Inferior parietal cortex (tissue), 1 donor: ENCODE results near the gene KDM5B.
A peak's percentile ranks its signal among the peaks of the same experiment; 100 is the strongest.
"Not testable (repeated sequence)": the region's sequence is repeated elsewhere in the genome, so short reads cannot be mapped to it uniquely, and the experiment has no call there.

Experiments used
- DNase-seq: peaks from one replicate; pipeline ENCODE4 v3.0.0-alpha.2; 2016; ENCODE audit errors: extremely low spot score

Gene KDM5B

GRCh38 chr1:202812176-202813026 lies 4.2 kb upstream of the KDM5B start:
- no peak for DNase-seq

- DNase-seq = no peak
Measured at GRCh38 chr1:202811296-202812175, 3.3 kb upstream of the KDM5B start.

- peak; percentile 94 for DNase-seq
Measured at GRCh38 chr1:202810615-202811295, 2.5 kb upstream of the KDM5B start, which contains the start of gene PCAT6. Gene PCAT6, plus strand, starts transcription at chr1:202810954.

GRCh38 chr1:202810193-202810614 lies 2.0 kb upstream of the KDM5B start:
- DNase-seq = no peak

GRCh38 chr1:202809597-202810159 lies 1.5 kb upstream of the KDM5B start:
- DNase-seq = no peak

GRCh38 chr1:202807451-202807925 lies 733 bp downstream of the KDM5B start:
- no peak for DNase-seq

- peak; percentile 17 for DNase-seq
Measured at GRCh38 chr1:202806845-202807450, 1.3 kb downstream of the KDM5B start.

- peak; percentile 10 for DNase-seq
Measured at GRCh38 chr1:202805886-202806844, 2.1 kb downstream of the KDM5B start.

GRCh38 chr1:202804126-202804525 lies 4.1 kb downstream of the KDM5B start:
- no peak for DNase-seq

GRCh38 chr1:202802998-202803932 lies 5.0 kb downstream of the KDM5B start:
- DNase-seq = no peak

GRCh38 chr1:202802034-202802433 lies 6.2 kb downstream of the KDM5B start:
- DNase-seq = no peak

- no peak for DNase-seq
Measured at GRCh38 chr1:202801175-202801574, 7.0 kb downstream of the KDM5B start.

GRCh38 chr1:202800742-202801141 lies 7.5 kb downstream of the KDM5B start:
- DNase-seq = no peak

GRCh38 chr1:202798792-202799331 lies 9.4 kb downstream of the KDM5B start:
- DNase-seq = no peak

GRCh38 chr1:202798260-202798659 lies 10.0 kb downstream of the KDM5B start:
- no peak for DNase-seq

- no peak for DNase-seq
Measured at GRCh38 chr1:202796670-202797069, 11.6 kb downstream of the KDM5B start.

GRCh38 chr1:202794931-202795330 lies 13.3 kb downstream of the KDM5B start:
- not testable (repeated sequence) for DNase-seq

- no peak for DNase-seq
Measured at GRCh38 chr1:202794051-202794740, 14.0 kb downstream of the KDM5B start.
